Lower lobe of right lung (tissue), 2 donors: ENCODE results near the gene UIMC1. TPM values are rescaled to one million over a fixed set of nuclear protein-coding genes. Genes with fewer than 3 reads are reported as not detected.

Experiments
- ATAC-seq, 2 donors: fragments of 200-7000 bp; cut with Tn5 transposase; one replicate each; pipeline ENCODE4 v1.9.1; 2020 to 2022; ENCODE audit warnings: mild to moderate bottlenecking in 2 of 2, moderate library complexity in 2 of 2
- DNase-seq: peaks from one replicate; pipeline ENCODE4 v3.0.0-alpha.2; 2020
- H3K27ac ChIP-seq: fragments of 200-600 bp; one replicate; pipeline ENCODE4 v1.8.0; 2022
- H3K27me3 ChIP-seq: fragments of 200-600 bp; one replicate; pipeline ENCODE4 v1.8.0; 2022; ENCODE audit warnings: low read depth
- H3K36me3 ChIP-seq: fragments of 200-600 bp; one replicate; pipeline ENCODE4 v1.8.0; 2022; ENCODE audit warnings: mild to moderate bottlenecking
- H3K4me1 ChIP-seq: fragments of 200-600 bp; one replicate; pipeline ENCODE4 v1.8.0; 2022
- H3K4me3 ChIP-seq: fragments of 200-600 bp; one replicate; pipeline ENCODE4 v1.8.0; 2022; ENCODE audit warnings: mild to moderate bottlenecking
- H3K9me3 ChIP-seq: fragments of 200-600 bp; one replicate; pipeline ENCODE4 v1.8.0; 2022
- CTCF ChIP-seq: fragments of 200-600 bp; IDR thresholded peaks from one replicate; pipeline ENCODE4 v1.8.0; 2022; ENCODE audit warnings: antibody characterized with exemption, mild to moderate bottlenecking
- intact Hi-C: fragments of 100-400 bp; cut with DNase I; formaldehyde crosslinking; loops from one replicate; pipeline ENCODE4 v1.11.0; 2022
- total RNA-seq: library from RNA; stranded (reverse); fragmentation: NEBNext Ultra II Directional; extraction: Animal tissue kit (Norgen Biotek cat#: 25700); gene quantifications from one replicate; pipeline ENCODE4 v1.2.1, GENCODE V29; 2021
- donor health status: DM: no; HTN: yes; CAD: no; lungs with severe emphysema.

Gene UIMC1
- total RNA-seq, 1 donor from 2014 or later: 39.1 TPM

GRCh38 chr5:177043114-177043513, 36.5 kb upstream of the UIMC1 start:
- H3K36me3 ChIP-seq: peaks cover 54% of the 10 kb centered on the region
- intact Hi-C loops: no loop called here

DNA sequence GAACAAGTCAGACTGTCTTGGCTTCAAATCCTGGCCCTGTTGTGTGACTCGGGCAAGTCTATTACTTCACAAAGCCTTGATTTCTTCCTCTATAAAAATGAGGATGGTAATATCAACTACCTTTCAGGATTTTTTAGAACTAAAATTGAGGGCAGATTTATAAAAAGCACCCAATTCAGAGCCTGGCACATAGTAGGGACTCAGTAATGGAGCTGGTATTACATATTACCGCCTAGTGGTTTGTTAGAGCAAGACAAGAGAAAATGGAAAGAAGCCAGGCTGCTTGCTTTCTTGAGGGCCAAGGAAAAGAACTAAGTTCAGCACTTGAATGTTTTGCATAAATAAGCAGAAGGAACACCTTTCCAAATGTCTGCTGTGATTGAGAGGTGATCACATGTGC, 35.4 kb upstream of the UIMC1 start:
- Histone ChIP-seq H3K36me3 (peaks cover 43% of the 10 kb centered on the region), H3K4me1 (no peaks in the 10 kb centered on the region), H3K27me3 (no peaks in the 10 kb centered on the region), H3K4me3 (no peak overlapping the region), H3K9me3 (no peaks in the 10 kb centered on the region), H3K27ac (no peak overlapping the region)
- ATAC-seq (no peak), DNase-seq (no peak)
- intact Hi-C loops: no loop called here
- no peak for TF ChIP-seq CTCF

More at GRCh38 chr5:177043114-177043513, 36.5 kb upstream of the UIMC1 start:
- Histone ChIP-seq H3K4me1 (no peaks in the 10 kb centered on the region), H3K9me3 (no peaks in the 10 kb centered on the region), H3K27me3 (no peaks in the 10 kb centered on the region), H3K27ac (no peak overlapping the region), H3K4me3 (no peak overlapping the region)
- ATAC-seq (no peak), DNase-seq (no peak)
- no peak for TF ChIP-seq CTCF

DNA sequence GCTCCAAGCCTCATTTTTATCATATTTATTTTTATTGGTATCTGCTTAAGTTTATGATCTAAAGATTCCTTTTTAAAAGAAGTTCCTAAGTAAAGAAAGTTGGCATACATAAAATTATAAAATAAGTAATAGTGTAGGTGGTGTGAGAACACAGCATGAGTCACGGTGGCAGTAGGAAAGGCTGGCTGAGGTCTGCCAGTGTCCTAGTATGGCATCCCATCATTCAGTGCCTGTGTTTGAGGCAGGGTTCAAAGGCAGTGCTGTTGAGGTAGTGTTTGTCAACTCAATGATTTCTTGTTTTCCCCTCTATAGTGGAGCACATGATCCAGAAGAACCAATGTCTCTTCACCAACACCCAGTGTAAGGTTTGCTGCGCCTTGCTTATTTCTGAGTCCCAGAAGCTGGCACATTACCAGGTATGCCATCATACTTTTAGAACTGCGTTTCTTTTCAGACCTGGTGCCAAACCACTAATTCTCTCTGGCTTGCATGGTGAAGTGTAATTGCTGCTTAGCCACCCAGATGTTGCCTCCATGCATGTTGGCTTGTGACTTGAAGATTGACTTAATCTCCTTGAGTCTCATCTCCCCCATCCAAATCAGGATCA, 34.3 kb upstream of the UIMC1 start:
- no peak overlapping the region for H3K27ac ChIP-seq
- no peak for ATAC-seq

DNA sequence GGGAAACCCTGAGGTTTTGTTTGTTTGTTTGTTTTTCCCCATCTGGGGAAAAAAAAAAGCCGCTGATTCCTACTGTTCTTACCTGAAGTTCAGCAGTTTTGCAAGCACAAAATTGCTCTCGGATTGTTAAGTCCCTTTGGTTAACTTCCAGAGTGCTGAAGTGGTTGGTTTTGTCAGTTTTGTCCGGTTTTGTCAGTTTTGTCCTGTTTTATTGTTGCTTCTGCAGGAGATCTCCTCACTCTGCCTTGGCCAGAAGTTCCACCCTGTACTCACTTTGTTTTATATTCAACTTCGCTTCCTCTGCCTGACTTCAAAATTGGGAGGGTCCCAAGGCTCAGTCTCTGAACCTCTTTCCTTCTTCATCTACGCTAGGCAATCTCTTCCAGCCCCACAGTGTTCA, 30.3 kb upstream of the UIMC1 start:
- H3K27me3 ChIP-seq: no peaks in the 10 kb centered on the region
- intact Hi-C loops: no loop called here
- H3K4me3 ChIP-seq: no peak overlapping the region
- DNase-seq (no peak), ATAC-seq (no peak)
- H3K4me1 ChIP-seq: no peaks in the 10 kb centered on the region
- H3K36me3 ChIP-seq: peaks cover 15% of the 10 kb centered on the region
- H3K27ac ChIP-seq: no peak overlapping the region
- no peak for TF ChIP-seq CTCF
- no peaks in the 10 kb centered on the region for H3K9me3 ChIP-seq

More for the DNA sequence above, 34.3 kb upstream of the UIMC1 start:
- Histone ChIP-seq H3K27me3 (no peaks in the 10 kb centered on the region), H3K36me3 (peaks cover 43% of the 10 kb centered on the region), H3K9me3 (no peaks in the 10 kb centered on the region), H3K4me1 (no peaks in the 10 kb centered on the region), H3K4me3 (no peak overlapping the region)
- DNase-seq: no peak
- intact Hi-C loops: no loop called here
- no peak for TF ChIP-seq CTCF

DNA sequence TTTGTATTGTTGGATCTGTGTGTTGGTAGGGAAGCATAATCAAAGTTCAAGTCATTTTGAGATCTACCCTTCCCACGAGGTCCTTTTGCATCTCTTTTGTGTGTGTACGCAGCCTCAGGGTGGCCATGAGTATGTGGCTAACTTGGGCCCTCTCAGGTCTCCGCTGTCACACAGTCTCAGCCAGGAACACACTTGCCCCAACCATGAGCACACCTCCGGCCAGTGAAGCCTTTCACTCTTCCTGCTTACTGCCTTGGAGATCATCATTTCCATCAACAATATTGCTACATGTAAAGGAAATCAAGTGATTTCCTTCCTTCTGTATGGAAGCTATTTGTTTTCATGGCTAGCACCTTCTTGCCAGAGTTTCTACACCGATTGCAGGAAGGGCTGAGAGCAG, 29.9 kb upstream of the UIMC1 start:
- TF ChIP-seq CTCF: no peak
- peaks cover 10% of the 10 kb centered on the region for H3K36me3 ChIP-seq
- H3K4me1 ChIP-seq: no peaks in the 10 kb centered on the region
- H3K9me3 ChIP-seq: peaks cover 2% of the 10 kb centered on the region
- no peak for ATAC-seq
- intact Hi-C loops: no loop called here
- no peaks in the 10 kb centered on the region for H3K27me3 ChIP-seq
- H3K4me3 ChIP-seq: no peak overlapping the region
- DNase-seq: no peak
- no peak overlapping the region for H3K27ac ChIP-seq
